Liver (tissue), 9 donors: ENCODE results near the gene FAH. TPM values are rescaled to one million over a fixed set of nuclear protein-coding genes. Genes with fewer than 3 reads are reported as not detected.

Source experiments
- DNase-seq: peaks from one replicate; pipeline ENCODE4 v3.0.0-alpha.2; 2017; ENCODE audit warnings: low spot score
- H3K27ac ChIP-seq, 2 donors: one replicate each; pipeline ENCODE4 v1.7.0; 2013; ENCODE audit warnings: inconsistent platforms in 2 of 2, low read length in 2 of 2, control low read depth in 1 of 2, low read depth in 1 of 2, mild to moderate bottlenecking in 1 of 2
- H3K27me3 ChIP-seq, 4 donors: one replicate each; pipeline versions ENCODE4 v1.6.1 to v1.7.0; 2013; ENCODE audit warnings: low read length in 3 of 4, inconsistent platforms in 1 of 4, mild to moderate bottlenecking in 1 of 4, moderate library complexity in 1 of 4; ENCODE audit not compliant: control insufficient read depth in 4 of 4, insufficient read depth in 4 of 4
- H3K36me3 ChIP-seq, 4 donors: one replicate each; pipeline versions ENCODE4 v1.6.1 to v1.7.0; 2013; ENCODE audit warnings: low read length in 3 of 4, mild to moderate bottlenecking in 3 of 4, low read depth in 1 of 4, moderate library complexity in 1 of 4; ENCODE audit not compliant: control insufficient read depth in 4 of 4, insufficient read depth in 3 of 4
- H3K4me1 ChIP-seq, 4 donors: one replicate each; pipeline versions ENCODE4 v1.6.1 to v1.7.0; 2013; ENCODE audit warnings: low read length in 3 of 4, mild to moderate bottlenecking in 3 of 4, moderate library complexity in 1 of 4; ENCODE audit not compliant: control insufficient read depth in 4 of 4, insufficient read depth in 4 of 4
- H3K4me3 ChIP-seq, 3 donors: one replicate each; pipeline versions ENCODE4 v1.6.1 to v1.7.0; 2013; ENCODE audit warnings: low read length in 3 of 3, control low read depth in 1 of 3, low read depth in 1 of 3, mild to moderate bottlenecking in 1 of 3
- H3K9ac ChIP-seq, 2 donors: one replicate each; pipeline ENCODE4 v1.7.0; 2013; ENCODE audit warnings: low read length in 2 of 2, mild to moderate bottlenecking in 2 of 2, moderate library complexity in 2 of 2, control low read depth in 1 of 2, low read depth in 1 of 2
- H3K9me3 ChIP-seq, 4 donors: one replicate each; pipeline versions ENCODE4 v1.6.1 to v1.7.0; 2013; ENCODE audit warnings: low read length in 3 of 4; ENCODE audit not compliant: control insufficient read depth in 4 of 4
- ATF3 ChIP-seq: IDR thresholded peaks from 2 replicates; pipeline ENCODE4 v1.6.1; 2016; ENCODE audit warnings: antibody characterized with exemption
- CTCF ChIP-seq: fragments of 150-350 bp; IDR thresholded peaks from 2 replicates; pipeline ENCODE4 v1.5.1; 2017; ENCODE audit warnings: improper control_type of control experiment, low read depth, low read length; ENCODE audit not compliant: missing input control
- EGR1 ChIP-seq, 2 donors: IDR thresholded peaks; 2 replicates each; pipeline ENCODE4 v1.6.1; 2016 to 2018; ENCODE audit warnings: antibody characterized with exemption in 2 of 2, low read depth in 2 of 2
- FOXA1 ChIP-seq: IDR thresholded peaks from 2 replicates; pipeline ENCODE4 v1.6.1; 2016; ENCODE audit warnings: antibody characterized with exemption
- FOXA2 ChIP-seq: IDR thresholded peaks from 2 replicates; pipeline ENCODE4 v1.6.1; 2016; ENCODE audit warnings: antibody characterized with exemption
- GABPA ChIP-seq, 2 donors: IDR thresholded peaks in 1 of 2; conservative IDR thresholded peaks in 1 of 2; 2 replicates each; pipeline ENCODE4 v1.6.1; 2016; ENCODE audit warnings: antibody characterized with exemption in 2 of 2, mild to moderate bottlenecking in 1 of 2, moderate library complexity in 1 of 2
- HNF4A ChIP-seq, 2 donors: conservative IDR thresholded peaks; 2 replicates each; pipeline ENCODE4 v1.6.1; 2016; ENCODE audit warnings: antibody characterized with exemption in 2 of 2, mild to moderate bottlenecking in 2 of 2
- HNF4G ChIP-seq: IDR thresholded peaks from 2 replicates; pipeline ENCODE4 v1.6.1; 2016; ENCODE audit warnings: antibody characterized with exemption
- JUND ChIP-seq, 2 donors: IDR thresholded peaks; 2 replicates each; pipeline ENCODE4 v1.6.1; 2016; ENCODE audit warnings: antibody characterized with exemption in 2 of 2
- MAX ChIP-seq: IDR thresholded peaks from 2 replicates; pipeline ENCODE4 v1.6.1; 2016; ENCODE audit warnings: antibody characterized with exemption
- NR2F2 ChIP-seq: IDR thresholded peaks from 2 replicates; pipeline ENCODE4 v1.6.1; 2016; ENCODE audit warnings: antibody characterized with exemption
- RAD21 ChIP-seq, 2 donors: IDR thresholded peaks; 2 replicates each; pipeline ENCODE4 v1.6.1; 2016; ENCODE audit warnings: antibody characterized with exemption in 2 of 2, mild to moderate bottlenecking in 2 of 2
- RXRA ChIP-seq, 2 donors: IDR thresholded peaks; 2 replicates each; pipeline ENCODE4 v1.6.1; 2017 to 2018; ENCODE audit warnings: antibody characterized with exemption in 2 of 2, mild to moderate bottlenecking in 1 of 2
- SP1 ChIP-seq: IDR thresholded peaks from 2 replicates; pipeline ENCODE4 v1.6.1; 2018; ENCODE audit warnings: antibody characterized with exemption, mild to moderate bottlenecking
- TAF1 ChIP-seq: conservative IDR thresholded peaks from 2 replicates; pipeline ENCODE4 v1.6.1; 2016; ENCODE audit warnings: antibody characterized with exemption, mild to moderate bottlenecking
- YY1 ChIP-seq: IDR thresholded peaks from 2 replicates; pipeline ENCODE4 v1.6.1; 2016; ENCODE audit warnings: antibody characterized with exemption, mild to moderate bottlenecking
- ZBTB33 ChIP-seq: IDR thresholded peaks from 2 replicates; pipeline ENCODE4 v1.6.1; 2016; ENCODE audit warnings: antibody characterized with exemption
- WGBS: extraction: QIAGEN DNeasy Blood & Tissue Kit; methylation state at CpG from one replicate; pipeline ENCODE4 v1.1.7; 2013; 5-methylcytosine and 5-hydroxymethylcytosine counted together
- polyA plus RNA-seq, 2 donors: library from polyadenylated mRNA; stranded (reverse) in 1 of 2; unstranded in 1 of 2; fragments of 200-250 nt in 1 of 2; fragments of >200 nt in 1 of 2; fragmentation: Nextera tagmentation in 1 of 2; extraction: Ambion mirVana in 1 of 2; gene quantifications; one replicate each; pipeline versions ENCODE4 v1.2.1 to v1.2.3, GENCODE V29; 2013 to 2015
- total RNA-seq, 2 donors: library from RNA; depleted of rRNA; stranded (reverse); fragments of >200 nt; gene quantifications; one replicate each; pipeline ENCODE4 v1.2.3, GENCODE V29; 2014
- TF ChIP-seq, protein P1 (sequence below): IDR thresholded peaks from 2 replicates; pipeline ENCODE4 v1.6.1; 2016; ENCODE audit warnings: antibody characterized with exemption, mild to moderate bottlenecking
- donor health status: healthy.
- donor health status: healthy.
- donor health status: healthy.
- donor health status: healthy.
- donor health status: healthy.

Gene FAH
- total and polyA plus RNA-seq, 4 donors = 42.1 to 226 (median 186) TPM

- TF ChIP-seq RXRA (IDR thresholded peaks at IDR 0.05) = no peak
- no peak for TF ChIP-seq CTCF
- no peak for TF ChIP-seq ATF3
- TF ChIP-seq RAD21 (IDR thresholded peaks at IDR 0.05) = no peak
- no peak for TF ChIP-seq GABPA (IDR thresholded peaks at IDR 0.05 in 1 of 2, conservative IDR thresholded peaks at IDR 0.05 in 1 of 2)
- TF ChIP-seq EGR1 (IDR thresholded peaks at IDR 0.05; ENCODE audit: low read depth in 2 of 2) = no peak
- TF ChIP-seq HNF4A (conservative IDR thresholded peaks at IDR 0.05) = no peak
- no peak for TF ChIP-seq TAF1
- no peak for TF ChIP-seq JUND (IDR thresholded peaks at IDR 0.05)
- Histone ChIP-seq H3K36me3 (peaks cover 0 to 14% (median 6%) of the 10 kb centered on the region in 4 donors), H3K9me3 (no peaks in the 10 kb centered on the region), H3K27me3 (no peaks in the 10 kb centered on the region), H3K27ac (peak overlapping the region; percentile 39 to 93), H3K4me1 (peaks cover 29 to 59% (median 49%) of the 10 kb centered on the region in 4 donors), H3K9ac (no peak overlapping the region), H3K4me3 (no peak overlapping the region)
- 90% methylated on average over 1 of the region's 1 CpG for WGBS
- DNase-seq = no peak
These were observed 11.1 kb downstream of the FAH start for GRCh38 chr15:80163897-80164296.

- no peak for DNase-seq
- H3K36me3 ChIP-seq = peaks cover 0 to 11% (median 3%) of the 10 kb centered on the region in 4 donors
- peaks cover 21 to 49% (median 38%) of the 10 kb centered on the region in 4 donors for H3K4me1 ChIP-seq
- no peak overlapping the region for H3K27ac ChIP-seq
- no peaks in the 10 kb centered on the region for H3K27me3 ChIP-seq
- H3K9me3 ChIP-seq = no peaks in the 10 kb centered on the region
- H3K9ac ChIP-seq = no peak overlapping the region
- TF ChIP-seq HNF4G (no peak), SP1 (no peak), EGR1 (IDR thresholded peaks at IDR 0.05; ENCODE audit: low read depth in 2 of 2) (no peak), FOXA2 (no peak), ATF3 (no peak), ZBTB33 (no peak), GABPA (IDR thresholded peaks at IDR 0.05 in 1 of 2, conservative IDR thresholded peaks at IDR 0.05 in 1 of 2) (no peak)
- no peak overlapping the region for H3K4me3 ChIP-seq
- WGBS = 97% methylated on average over 8 of the region's 8 CpGs
These were observed 15.1 kb downstream of the FAH start for GRCh38 chr15:80167936-80168335.

DNA sequence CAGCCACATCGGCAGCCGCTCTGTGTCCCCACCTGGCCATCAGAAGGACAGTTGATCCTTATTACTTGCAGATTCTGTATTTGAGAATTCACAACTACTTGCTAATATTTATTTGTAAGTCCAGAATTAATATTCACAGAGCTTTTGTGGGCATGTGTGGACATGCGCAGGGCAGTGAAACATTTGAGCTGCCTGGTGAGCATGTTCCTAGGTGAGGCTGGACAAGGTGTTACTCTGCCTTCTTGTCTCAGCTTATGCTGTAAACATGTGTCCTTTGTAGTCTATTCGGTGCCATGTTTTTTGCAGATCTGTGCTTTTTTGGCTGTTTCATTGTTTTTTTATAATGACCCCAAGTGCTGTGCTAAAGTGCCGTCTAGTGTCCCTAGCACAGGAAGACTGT lies 15.6 kb downstream of the FAH start:
- DNase-seq = no peak
- H3K4me3 ChIP-seq = no peak overlapping the region
- WGBS = 93% methylated on average over 5 of the region's 5 CpGs
- peaks cover 21 to 51% (median 39%) of the 10 kb centered on the region in 4 donors for H3K4me1 ChIP-seq
- H3K27me3 ChIP-seq = no peaks in the 10 kb centered on the region
- peaks cover 0 to 11% (median 3%) of the 10 kb centered on the region in 4 donors for H3K36me3 ChIP-seq
- H3K9me3 ChIP-seq = no peaks in the 10 kb centered on the region
- no peak overlapping the region for H3K27ac ChIP-seq
- no peak overlapping the region for H3K9ac ChIP-seq
- TF ChIP-seq RAD21 (IDR thresholded peaks at IDR 0.05) (no peak), JUND (IDR thresholded peaks at IDR 0.05) (no peak), NR2F2 (no peak), HNF4A (conservative IDR thresholded peaks at IDR 0.05) (no peak), GABPA (IDR thresholded peaks at IDR 0.05 in 1 of 2, conservative IDR thresholded peaks at IDR 0.05 in 1 of 2) (no peak), FOXA2 (no peak), SP1 (no peak), FOXA1 (no peak), EGR1 (IDR thresholded peaks at IDR 0.05; ENCODE audit: low read depth in 2 of 2) (no peak), ZBTB33 (no peak), YY1 (no peak), MAX (no peak), RXRA (IDR thresholded peaks at IDR 0.05) (no peak)
- TF ChIP-seq, protein P1, sequence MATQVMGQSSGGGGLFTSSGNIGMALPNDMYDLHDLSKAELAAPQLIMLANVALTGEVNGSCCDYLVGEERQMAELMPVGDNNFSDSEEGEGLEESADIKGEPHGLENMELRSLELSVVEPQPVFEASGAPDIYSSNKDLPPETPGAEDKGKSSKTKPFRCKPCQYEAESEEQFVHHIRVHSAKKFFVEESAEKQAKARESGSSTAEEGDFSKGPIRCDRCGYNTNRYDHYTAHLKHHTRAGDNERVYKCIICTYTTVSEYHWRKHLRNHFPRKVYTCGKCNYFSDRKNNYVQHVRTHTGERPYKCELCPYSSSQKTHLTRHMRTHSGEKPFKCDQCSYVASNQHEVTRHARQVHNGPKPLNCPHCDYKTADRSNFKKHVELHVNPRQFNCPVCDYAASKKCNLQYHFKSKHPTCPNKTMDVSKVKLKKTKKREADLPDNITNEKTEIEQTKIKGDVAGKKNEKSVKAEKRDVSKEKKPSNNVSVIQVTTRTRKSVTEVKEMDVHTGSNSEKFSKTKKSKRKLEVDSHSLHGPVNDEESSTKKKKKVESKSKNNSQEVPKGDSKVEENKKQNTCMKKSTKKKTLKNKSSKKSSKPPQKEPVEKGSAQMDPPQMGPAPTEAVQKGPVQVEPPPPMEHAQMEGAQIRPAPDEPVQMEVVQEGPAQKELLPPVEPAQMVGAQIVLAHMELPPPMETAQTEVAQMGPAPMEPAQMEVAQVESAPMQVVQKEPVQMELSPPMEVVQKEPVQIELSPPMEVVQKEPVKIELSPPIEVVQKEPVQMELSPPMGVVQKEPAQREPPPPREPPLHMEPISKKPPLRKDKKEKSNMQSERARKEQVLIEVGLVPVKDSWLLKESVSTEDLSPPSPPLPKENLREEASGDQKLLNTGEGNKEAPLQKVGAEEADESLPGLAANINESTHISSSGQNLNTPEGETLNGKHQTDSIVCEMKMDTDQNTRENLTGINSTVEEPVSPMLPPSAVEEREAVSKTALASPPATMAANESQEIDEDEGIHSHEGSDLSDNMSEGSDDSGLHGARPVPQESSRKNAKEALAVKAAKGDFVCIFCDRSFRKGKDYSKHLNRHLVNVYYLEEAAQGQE = no peak
